GM21786 (cell line): ENCODE measurements around the gene SLC26A3.

Source experiments
- ATAC-seq: cut with Tn5 transposase; IDR thresholded peaks from one replicate; pipeline ENCODE4 v1.9.1; 2021; ENCODE audit not compliant: unreplicated experiment

Gene SLC26A3

DNA sequence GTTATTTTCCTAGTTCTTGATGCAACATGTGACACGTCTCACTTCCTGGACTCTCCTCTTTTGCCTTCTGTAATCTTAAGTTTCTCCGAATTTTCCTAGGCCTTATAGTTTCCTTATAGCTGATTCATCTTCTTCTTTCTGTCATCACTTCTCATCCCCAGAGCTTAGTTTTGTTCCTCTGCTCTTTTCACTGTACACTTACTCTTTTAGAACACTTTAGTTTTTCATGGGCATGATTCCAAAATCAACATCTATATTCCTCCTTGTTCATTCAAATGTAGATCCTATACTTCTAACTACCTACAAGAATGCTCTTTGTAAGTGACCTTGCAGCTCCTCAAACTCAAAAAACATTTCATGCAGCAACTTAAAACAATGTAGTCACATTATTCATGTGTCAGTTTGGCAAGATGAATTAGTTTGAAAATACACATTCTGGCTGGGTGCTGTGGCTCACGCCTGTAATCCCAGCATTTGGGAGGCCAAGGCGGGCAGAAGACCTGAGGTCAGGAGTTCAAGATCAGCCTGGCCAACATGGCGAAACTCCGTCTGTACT is 13.1 kb upstream of the SLC26A3 start:
- ATAC-seq: no peak

DNA sequence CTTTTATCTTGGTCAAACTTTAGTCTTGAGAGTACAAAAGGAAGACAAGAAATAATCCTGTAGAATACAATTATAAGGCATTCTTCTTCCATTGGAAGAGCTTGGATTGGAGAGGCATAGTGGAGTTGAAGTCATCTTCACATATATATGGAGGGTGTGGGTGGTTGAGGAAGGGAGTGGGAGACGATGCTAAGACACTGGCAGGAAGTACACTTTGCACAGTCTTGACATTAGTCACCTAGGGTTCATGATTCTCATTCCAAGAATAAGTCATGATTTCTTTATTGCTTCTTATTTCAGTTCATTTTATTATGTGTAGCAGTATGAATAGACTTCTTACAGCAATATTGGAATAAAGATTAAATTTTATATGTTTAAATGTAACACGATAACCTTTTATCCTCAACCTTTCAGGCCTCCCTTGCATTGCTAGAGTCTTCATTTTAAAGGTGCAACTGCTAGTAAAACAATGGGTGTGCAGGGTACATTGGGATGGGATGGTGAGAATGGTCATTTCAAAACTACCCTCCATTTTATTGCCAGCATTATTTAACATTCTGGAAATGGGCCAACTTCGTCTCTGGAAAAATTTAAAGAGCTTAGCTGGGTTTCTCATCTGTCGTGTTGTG is 12.3 kb upstream of the SLC26A3 start:
- no peak for ATAC-seq

DNA sequence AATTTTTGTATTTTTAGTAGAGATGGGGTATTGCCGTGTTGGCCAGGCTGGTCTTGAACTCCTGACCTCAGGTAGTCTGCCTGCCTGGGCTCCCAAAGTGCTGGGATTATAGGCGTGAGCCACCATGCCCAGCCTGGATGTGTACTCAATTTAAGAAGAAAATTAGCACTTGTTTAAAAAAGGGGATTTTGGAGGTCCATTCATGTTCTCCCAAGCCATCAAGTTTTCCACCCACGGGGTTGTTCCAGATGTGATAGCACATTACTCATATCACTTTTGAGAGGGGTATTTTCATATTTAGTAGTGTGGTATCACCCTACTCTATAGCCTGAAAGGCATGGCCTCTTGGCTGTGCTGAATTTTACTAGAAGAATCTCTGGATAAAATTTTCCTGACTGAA is 10.5 kb upstream of the SLC26A3 start:
- no peak for ATAC-seq

DNA sequence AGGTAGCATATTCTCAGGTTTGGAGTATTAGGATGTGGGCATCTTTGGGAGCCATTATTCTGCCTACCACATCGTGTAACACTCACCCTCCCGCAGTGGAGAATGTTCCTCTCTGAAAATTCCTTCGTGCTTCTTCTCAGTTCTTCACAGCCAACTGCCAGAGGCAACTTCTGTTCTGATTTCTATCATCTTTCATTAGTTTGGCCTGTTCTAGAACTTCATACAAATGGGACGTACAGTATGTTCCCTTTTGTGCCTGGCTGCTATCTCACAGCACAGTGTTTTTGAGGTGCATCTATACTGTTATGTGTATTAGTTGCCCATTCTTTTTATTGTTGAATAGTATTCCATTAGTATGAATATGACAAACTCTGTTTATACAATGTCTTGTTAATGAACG is 8.9 kb upstream of the SLC26A3 start:
- ATAC-seq: no peak

DNA sequence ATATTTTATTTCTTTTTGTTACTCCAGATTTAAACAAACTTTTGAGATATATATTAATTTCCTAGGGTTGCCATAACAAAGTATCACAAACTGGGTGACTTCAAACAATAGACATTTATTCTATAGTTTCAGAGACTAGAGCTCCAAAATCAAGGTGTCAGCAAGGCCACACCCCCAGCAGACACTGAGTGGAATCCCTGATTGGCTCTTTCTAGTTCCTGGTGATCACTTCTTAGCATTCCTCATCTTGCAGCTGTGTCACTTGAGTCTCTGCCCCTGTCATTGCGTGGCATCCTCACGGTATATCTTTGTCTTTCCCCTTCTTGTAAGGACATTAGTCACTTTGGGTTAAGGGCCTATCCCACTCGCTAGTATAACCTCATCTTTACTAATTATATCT is 7.6 kb upstream of the SLC26A3 start:
- ATAC-seq: no peak

DNA sequence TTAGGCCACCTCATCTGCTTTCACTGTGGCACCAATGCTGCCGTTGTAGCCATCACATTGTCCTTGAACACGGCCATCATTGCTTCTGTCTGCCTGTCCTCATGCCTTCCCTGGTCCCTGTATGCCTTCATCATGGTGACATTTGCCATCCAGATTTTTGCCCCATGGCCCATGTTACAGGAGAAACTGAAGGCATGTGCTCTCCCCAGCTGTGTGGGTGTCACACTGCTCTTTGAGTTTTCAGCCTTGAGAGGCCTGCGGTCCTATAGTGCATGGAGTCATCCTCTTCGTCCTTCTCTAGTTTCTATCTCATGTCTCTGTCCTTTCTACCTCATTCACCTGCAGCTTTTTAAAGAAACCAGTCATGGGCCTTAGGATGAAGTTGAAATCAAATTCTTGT is 6.2 kb upstream of the SLC26A3 start:
- ATAC-seq: no peak

DNA sequence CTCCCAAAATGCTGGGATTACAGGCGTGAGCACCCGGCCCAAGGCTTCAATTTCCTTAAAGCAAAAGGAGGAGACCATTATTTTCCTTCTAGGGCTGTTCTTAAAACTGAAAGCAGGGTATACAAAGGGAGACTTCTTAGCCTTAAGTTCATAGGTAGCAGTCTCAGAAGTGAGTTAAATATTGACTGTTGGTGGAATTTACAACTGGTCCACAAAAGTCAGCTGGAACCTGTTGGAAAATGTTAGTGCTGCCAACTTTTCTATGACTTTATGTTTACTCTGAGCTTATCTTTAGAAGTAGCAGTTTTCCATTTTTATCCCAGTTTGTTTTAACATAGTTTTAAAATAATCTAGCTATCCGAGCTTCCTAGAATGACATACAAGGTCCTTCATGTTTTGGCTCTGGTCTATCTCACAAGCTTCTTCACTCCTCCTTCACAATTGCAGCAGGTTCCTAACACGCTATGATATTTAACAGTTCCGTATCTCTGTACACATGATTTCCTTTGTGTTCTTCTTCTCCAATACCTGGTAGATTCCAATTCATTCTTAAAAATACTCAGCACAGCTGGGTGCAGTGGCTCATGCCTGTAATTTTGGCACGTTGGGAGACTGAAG is 3.3 kb downstream of the SLC26A3 start:
- no peak for ATAC-seq

DNA sequence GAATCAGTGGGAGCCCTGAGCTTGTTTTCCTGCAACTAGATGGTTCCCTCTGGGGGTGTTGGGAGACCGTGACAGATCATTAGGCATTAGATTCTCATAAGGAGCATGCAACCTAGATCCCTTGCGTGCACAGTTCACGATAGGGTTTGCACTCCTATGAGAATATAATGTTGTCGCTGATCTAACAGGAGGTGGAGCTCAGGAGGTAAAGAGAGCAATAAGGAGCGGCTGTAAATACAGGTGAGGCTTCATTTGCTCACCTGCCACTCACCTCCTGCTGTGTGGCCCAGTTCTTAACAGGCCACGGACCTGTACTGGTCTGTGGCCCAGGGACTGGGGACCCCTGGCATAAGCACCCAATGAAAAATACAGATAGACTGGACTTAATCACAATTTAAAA is 10.7 kb downstream of the SLC26A3 start:
- ATAC-seq: no peak

DNA sequence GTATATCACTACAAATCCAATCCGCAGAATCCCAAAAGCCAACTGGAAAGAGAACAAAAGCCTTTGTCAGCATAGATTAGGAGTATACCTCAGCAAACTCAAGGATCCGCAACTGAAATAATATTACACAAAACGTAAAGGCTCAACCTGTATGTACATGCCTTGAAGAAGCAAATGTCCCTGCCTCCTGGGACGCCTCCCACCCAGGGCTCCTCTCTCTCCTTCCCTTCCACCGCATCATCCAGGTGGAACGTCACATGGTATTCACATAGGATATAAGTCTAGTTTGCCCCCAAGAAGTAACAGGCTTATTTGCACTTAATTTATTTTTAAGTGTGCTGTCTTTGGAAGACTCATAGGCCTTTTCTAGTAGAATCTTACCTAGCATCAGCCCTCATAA is 13.4 kb downstream of the SLC26A3 start:
- no peak for ATAC-seq

DNA sequence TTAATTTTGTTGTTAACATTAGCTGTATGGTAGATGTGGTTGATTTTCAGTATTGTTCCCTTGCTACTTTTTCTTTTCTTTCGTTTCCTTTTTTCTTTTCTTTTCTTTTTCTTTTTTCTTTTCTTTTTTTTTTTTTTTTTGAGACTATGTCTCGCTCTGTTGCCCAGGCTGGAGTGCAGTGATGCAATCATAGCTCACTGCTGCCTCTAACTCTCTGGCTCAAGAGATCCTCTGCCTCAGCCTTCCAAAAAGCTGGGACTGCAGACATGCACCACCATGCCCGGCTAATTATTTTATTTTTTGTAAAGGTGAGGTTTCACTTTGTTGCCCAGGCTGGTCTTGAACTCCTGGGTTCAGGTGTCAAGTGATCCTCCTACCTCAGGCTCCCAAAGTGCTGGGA is 14.4 kb downstream of the SLC26A3 start:
- no peak for ATAC-seq

DNA sequence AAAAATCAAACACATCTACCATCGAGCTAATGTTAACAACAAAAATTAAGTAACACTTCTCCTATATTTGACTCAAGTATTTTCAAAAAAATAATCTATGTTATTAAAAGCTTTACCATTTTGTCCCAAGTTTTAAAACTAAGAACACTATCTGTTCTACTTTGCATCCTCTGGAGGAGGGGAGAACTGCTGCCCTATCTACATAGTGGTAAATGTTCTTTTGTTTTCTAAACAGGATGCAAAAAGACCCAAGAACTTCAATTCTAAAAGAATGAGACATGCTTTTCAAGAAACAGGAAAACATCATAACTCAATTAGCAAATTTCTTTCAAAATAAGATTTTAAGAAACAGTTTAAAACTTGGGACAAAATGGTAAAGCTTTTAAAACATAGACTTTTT is 14.8 kb downstream of the SLC26A3 start:
- ATAC-seq: no peak

DNA sequence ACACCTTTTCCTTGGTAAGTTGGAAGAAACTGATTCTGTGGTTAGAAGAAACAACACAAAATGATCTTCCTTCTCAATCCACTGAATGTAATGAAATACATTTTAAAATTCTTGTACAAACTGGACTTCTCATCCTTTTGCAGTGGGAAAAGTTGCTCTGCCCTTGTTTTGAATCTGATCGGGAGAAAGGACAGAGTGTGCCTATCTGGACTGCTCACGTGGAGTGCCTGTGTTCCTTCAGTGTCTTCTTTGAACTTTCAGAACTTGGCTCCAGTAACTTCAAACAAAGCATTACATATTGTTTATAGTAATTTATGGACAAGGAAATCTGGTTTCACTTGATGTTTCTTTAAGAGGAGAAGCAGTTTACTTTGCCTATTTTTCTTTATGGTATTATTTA is 17.1 kb downstream of the SLC26A3 start:
- no peak for ATAC-seq

DNA sequence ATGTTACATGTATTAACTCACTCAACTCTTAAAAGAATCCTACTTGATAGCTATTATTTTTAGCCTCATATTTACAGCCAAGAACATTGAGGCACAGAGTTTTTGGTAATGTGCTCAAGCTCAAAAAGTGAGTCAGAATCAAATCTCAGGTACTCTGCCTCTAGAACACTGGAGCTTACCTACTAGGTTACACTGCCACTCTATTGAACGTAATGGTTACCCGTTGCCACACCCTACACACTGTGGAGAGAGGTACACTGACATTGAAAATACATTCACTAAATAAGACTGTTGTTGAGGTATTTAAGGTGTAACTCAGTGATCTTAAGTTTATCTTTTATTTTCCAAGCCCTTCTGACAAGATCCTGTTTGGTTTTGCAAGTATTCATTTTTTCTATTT is 17.9 kb downstream of the SLC26A3 start:
- no peak for ATAC-seq

DNA sequence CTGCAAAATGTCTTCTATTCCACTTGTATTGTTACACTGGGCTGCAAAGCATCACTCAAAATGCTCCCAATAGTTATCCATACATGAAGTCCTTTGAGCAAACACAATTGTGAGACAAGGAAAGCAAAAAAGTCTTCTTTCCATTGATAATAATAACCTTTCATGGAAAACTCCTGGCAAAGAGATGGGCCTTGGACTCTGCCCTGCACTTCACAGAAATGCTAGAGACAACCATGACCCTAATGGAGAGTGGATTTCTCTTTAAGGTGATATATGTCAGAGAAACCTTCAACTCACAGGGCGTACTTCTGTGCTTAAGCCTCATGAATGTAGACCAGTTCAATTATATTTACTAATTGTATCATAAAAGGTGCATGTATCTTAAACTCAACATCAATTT is 19.4 kb downstream of the SLC26A3 start:
- no peak for ATAC-seq

DNA sequence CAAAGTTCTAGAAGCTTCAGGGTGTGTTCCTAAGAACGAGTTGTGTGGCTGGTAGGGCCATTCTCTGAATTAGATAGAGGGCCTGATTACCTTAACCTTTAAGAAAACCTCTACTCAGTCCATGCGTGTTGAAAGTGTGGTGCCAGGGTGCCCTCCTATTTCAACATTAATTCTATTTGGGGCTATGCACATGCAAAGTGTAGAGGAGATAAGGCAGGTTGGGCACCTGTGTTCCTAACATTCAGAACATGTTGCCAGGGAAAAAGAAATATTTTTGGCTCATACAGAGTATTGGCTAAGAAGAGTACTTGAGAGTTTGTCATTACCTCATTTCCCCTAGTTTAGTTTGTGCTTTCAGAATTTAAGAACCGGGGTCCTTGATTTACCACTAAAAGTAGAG is 20.6 kb downstream of the SLC26A3 start:
- ATAC-seq: no peak

DNA sequence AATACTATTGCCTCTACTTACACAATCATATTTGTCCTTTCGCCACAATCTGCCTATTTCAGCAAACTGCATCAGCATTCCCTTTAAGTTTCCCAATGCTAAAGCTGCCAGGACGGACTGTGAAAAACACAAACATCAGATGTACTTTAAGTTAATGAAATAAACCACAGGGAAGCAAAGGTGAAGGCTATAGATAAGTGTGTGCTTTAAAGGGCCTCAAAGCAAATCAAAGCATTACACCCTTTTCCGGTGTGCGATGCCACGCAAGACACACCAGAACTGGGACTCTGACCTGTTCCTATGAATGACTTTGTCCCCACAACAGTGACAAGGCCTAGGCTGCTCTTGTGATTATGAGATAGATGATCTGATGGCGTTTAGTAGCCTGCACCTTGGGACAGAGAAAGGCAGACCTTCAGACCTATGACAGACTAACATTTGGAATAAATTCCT is 23.4 kb downstream of the SLC26A3 start:
- ATAC-seq: no peak

DNA sequence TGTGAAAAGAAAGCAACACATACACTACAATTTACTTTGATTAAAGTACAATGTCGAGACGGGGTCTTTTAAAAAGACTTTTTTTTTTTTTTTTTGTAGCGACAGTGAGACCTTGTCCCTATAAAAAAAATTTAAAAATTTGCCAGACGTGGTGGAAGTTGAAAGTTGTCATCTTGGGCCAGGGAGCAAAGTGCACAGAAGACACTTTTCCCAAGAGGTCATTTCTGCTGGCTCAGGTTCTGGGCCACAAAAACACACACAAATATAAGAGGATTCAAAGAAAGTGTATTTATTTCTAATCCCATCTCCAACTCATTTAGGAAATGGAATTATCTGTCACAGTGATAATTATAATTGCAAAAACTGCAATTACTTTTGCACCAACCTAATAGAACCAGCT is 24.7 kb downstream of the SLC26A3 start:
- ATAC-seq: no peak

DNA sequence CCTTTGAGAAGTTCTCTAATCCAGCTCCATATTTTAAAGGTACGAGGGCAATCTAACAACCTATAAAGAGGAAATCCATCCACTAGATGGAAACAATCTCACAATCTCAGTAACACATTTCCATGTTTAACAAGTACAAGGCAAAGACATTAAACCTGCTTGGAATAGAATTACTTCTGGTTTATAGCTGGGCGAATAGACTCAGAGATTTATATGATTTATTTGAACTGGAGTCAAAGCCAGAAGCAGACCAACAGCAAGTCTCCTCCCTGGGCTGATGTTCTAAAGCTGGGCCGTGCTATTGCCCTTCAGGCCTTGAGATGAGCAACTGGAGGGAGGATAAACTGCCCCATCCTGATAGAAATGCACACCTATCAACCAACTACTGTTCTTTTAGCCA is 25.3 kb downstream of the SLC26A3 start:
- no peak for ATAC-seq

DNA sequence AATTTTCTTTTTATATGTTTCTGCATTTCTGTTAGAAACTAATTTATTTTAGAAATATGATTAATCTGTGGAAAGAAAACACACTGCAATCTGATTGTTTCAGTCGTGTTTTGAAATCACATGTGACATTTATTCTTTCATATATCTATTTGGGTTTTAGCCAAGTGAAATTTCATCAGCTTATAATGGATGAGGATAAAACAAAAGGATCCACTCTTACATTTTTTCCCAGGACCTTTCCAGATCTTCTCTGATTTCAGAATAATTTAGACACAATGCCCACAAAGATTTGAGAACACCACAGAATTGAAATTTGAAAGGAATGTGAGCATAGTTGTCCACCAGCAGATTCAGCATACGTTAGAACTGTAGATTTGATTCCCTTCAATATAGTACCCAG is 30.0 kb downstream of the SLC26A3 start:
- ATAC-seq: no peak

DNA sequence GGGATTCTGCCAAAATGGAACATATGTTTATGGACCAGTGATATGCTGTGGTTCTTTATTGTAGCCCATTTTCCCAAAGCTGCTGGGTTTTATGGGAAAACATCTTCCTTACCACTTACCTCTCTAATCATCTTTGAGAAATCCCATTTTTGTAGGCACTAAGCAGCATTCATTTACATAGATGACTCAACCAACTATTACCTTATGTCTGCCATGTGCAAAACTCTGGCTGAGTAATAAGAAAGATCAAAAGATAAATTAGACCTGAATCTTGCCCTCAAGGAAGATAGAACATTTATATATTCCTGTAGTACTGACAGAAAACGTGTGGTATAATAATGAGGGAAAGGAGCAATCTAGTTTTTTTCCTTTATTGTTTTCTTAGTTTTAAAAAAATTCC is 34.8 kb downstream of the SLC26A3 start:
- ATAC-seq: no peak

DNA sequence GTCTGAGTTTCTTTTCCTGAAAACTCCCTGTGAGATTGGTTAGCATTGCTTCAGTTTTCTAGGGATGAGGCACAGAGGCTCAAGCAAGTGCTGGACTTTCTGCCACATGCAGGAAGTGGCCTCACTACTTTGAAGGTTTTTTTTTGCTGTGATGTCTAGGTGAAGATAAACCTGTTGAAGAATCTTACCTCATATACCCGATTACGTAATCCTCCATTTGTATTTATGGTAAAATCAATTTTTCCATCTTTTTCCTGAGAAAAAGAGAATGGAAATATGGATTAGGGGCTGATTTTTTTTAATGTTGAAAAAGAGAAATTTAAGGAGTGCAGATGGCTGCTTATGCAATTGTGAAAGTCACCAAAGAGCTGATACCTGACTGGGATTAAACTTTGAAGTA is 35.6 kb downstream of the SLC26A3 start:
- ATAC-seq: no peak

DNA sequence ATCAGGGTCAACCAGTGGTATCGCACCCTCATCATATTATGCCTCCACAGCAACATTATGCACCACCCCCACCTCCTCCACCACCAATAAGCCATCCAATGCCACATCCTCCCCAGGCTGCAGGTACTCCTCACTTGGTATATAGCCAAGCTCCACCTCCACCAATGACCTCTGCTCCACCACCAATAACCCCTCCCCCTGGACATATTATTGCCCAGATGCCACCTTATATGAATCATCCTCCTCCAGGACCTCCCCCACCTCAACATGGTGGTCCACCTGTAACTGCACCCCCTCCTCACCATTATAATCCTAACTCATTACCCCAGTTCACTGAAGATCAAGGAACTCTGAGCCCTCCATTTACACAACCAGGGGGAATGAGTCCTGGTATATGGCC is 44.4 kb downstream of the SLC26A3 start:
- ATAC-seq: no peak

DNA sequence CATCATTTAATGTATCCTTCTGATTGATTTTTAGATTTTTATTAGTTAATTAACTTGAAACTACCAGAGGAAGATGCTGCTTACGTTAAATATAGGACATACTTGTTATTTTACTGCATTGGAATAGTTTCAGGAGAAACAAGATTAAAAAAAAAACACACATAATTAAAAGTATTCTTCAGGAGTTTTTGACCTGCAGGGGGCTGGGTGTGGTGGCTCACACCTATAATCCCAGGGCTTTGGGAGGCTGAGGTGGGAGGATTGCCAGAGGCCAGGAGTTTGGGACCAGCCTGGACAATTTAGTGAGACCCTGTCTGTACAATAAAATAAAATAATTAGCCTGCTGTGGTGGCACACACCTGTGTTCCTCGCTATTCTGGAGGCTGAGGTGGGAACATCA is 48.4 kb downstream of the SLC26A3 start:
- no peak for ATAC-seq
